GM23338 (cell line): ENCODE data around the gene HOXD9.

Experiments used
- CTCF ChIP-seq, 2 experiments: fragments of 200-600 bp in 1 of 2; sonication (generic) in 1 of 2; conservative IDR thresholded peaks; 2 replicates each; pipeline versions ENCODE4 v1.5.1 to v1.6.1; 2016 to 2017; ENCODE audit warnings: antibody characterized with exemption in 2 of 2, low read depth in 2 of 2, mild to moderate bottlenecking in 2 of 2, moderate library complexity in 1 of 2
- EZH2 ChIP-seq: fragments of 200-600 bp; sonication (generic); IDR thresholded peaks from one replicate; pipeline ENCODE4 v1.8.0; 2017; ENCODE audit warnings: antibody characterized with exemption, mild to moderate bottlenecking, low read depth; ENCODE audit not compliant: unreplicated experiment
- EZH2phosphoT487 ChIP-seq: fragments of 200-600 bp; sonication (generic); IDR thresholded peaks from one replicate; pipeline ENCODE4 v1.8.1; 2018; ENCODE audit warnings: antibody characterized with exemption; ENCODE audit not compliant: unreplicated experiment

GRCh38 chr2:176129813-176130146 lies 7.3 kb downstream of the HOXD9 start:
- TF ChIP-seq EZH2, result no peak
- TF ChIP-seq CTCF (conservative IDR thresholded peaks at IDR 0.05; ENCODE audit: low read depth in 2 of 2), result no peak
- no peak for TF ChIP-seq EZH2phosphoT487
